GM12878 (cell line): ENCODE data around the gene SAPCD2. TPM values are rescaled to one million over a fixed set of nuclear protein-coding genes. Genes with fewer than 3 reads are reported as not detected.

Experiments
- ATAC-seq: fragments of 200-7000 bp; cut with Tn5 transposase; 3 replicates; pipeline ENCODE4 v1.9.1; 2020; ENCODE audit warnings: mild to moderate bottlenecking, moderate library complexity
- BruUV-seq: library from RNA; stranded (reverse); fragments of 400-500 nt; replicated peaks from 2 replicates; lab custom pipeline; 2021; lab: Mats Ljungman, UMichigan
- CTCF ChIA-PET: fragments of 300-600 bp; sonication (Branson Sonifier 250); formaldehyde crosslinking; extraction: SDS; loops from one replicate; lab custom pipeline; 2021; ENCODE audit warnings: inconsistent platforms; lab: Yijun Ruan, JAX
- POLR2A ChIA-PET: fragments of 350-600 bp; formaldehyde crosslinking; extraction: SDS; loops from one replicate; lab custom pipeline; 2021; ENCODE audit warnings: inconsistent platforms; lab: Charles Lee
- RAD21 ChIA-PET: fragments of 300-600 bp; sonication (Branson Sonifier 250); formaldehyde crosslinking; loops from one replicate; lab custom pipeline; 2023; ENCODE audit warnings: antibody characterized with exemption; ENCODE audit not compliant: unreplicated experiment; lab: Charles Lee
- SMC1A ChIA-PET: fragments of 300-600 bp; sonication (Branson Sonifier 250); formaldehyde crosslinking; loops from one replicate; lab custom pipeline; 2023; ENCODE audit not compliant: unreplicated experiment, uncharacterized antibody; lab: Charles Lee
- DNase-seq: peaks from one replicate; pipeline ENCODE4 v3.0.0-alpha.2; 2011; ENCODE audit warnings: low read depth, low spot score
- FAIRE-seq: peaks from 3 replicates; lab custom pipeline; 2011; peaks lifted over from hg19 to GRCh38; lab: Jason Lieb, UNC
- H2AFZ ChIP-seq: 2 replicates; pipeline ENCODE4 v1.6.0; 2011; ENCODE audit warnings: low read depth, low read length, control low read depth; ENCODE audit not compliant: control insufficient read depth
- H3K27ac ChIP-seq: 2 replicates; pipeline ENCODE4 v1.5.1; 2011; ENCODE audit warnings: control low read depth; ENCODE audit not compliant: control insufficient read depth, insufficient read depth
- H3K27me3 ChIP-seq, 2 experiments: replicated peaks in 1 of 2; 2 replicates each; pipeline versions ENCODE4 v1.6.0 to v1.6.1; 2011; ENCODE audit warnings: low read length in 1 of 2; ENCODE audit not compliant: control insufficient read depth in 2 of 2, insufficient read depth in 2 of 2
- H3K36me3 ChIP-seq, 2 experiments: 2 replicates each; pipeline ENCODE4 v1.5.1; 2011; ENCODE audit warnings: low read length in 1 of 2; ENCODE audit not compliant: control insufficient read depth in 2 of 2, insufficient read depth in 2 of 2
- H3K4me1 ChIP-seq: 2 replicates; pipeline ENCODE4 v1.6.1; 2011; ENCODE audit warnings: mild to moderate bottlenecking, low read length, moderate library complexity, mixed read lengths; ENCODE audit not compliant: control insufficient read depth, insufficient read depth
- H3K4me2 ChIP-seq: 2 replicates; pipeline ENCODE4 v1.6.0; 2011; ENCODE audit warnings: control low read depth; ENCODE audit not compliant: control insufficient read depth, insufficient read depth
- H3K4me3 ChIP-seq: fragments of 200-600 bp; sonication (generic); 2 replicates; pipeline ENCODE4 v1.5.1; 2016
- H3K79me2 ChIP-seq: 2 replicates; pipeline ENCODE4 v1.6.0; 2011; ENCODE audit warnings: low read length; ENCODE audit not compliant: control insufficient read depth, insufficient read depth
- H3K9ac ChIP-seq: 2 replicates; pipeline ENCODE4 v1.8.0; 2011; ENCODE audit warnings: low read length, control low read depth, mixed read lengths; ENCODE audit not compliant: control insufficient read depth, insufficient read depth
- H3K9me3 ChIP-seq: replicated peaks from 3 replicates; pipeline ENCODE4 v1.5.1; 2011; ENCODE audit warnings: mild to moderate bottlenecking, low read length; ENCODE audit not compliant: control insufficient read depth, insufficient read depth
- H4K20me1 ChIP-seq: 2 replicates; pipeline ENCODE4 v1.6.0; 2011; ENCODE audit not compliant: control insufficient read depth, insufficient read depth
- ATF7 ChIP-seq: fragments of 450-650 bp; IDR thresholded peaks from 2 replicates; pipeline ENCODE4 v1.6.1; 2016; ENCODE audit warnings: low read depth, mild to moderate bottlenecking
- CBX3 ChIP-seq: fragments of 200-600 bp; sonication (generic); IDR thresholded peaks from 2 replicates; pipeline ENCODE4 v1.6.1; 2016; ENCODE audit warnings: low read depth, borderline replicate concordance
- EZH2 ChIP-seq: IDR thresholded peaks from 2 replicates; pipeline ENCODE4 v1.6.1; 2012; ENCODE audit warnings: low read depth, mild to moderate bottlenecking, control low read depth, inconsistent platforms, low read length, borderline replicate concordance; ENCODE audit not compliant: control insufficient read depth
- MTA2 ChIP-seq: fragments of 450-650 bp; IDR thresholded peaks from 2 replicates; pipeline ENCODE4 v1.6.1; 2016; ENCODE audit warnings: low read depth, mild to moderate bottlenecking, moderate library complexity
- NBN ChIP-seq: fragments of 450-650 bp; IDR thresholded peaks from 2 replicates; pipeline ENCODE4 v1.6.1; 2016
- POLR2AphosphoS2 ChIP-seq: IDR thresholded peaks from 2 replicates; pipeline ENCODE4 v1.6.1; 2011; ENCODE audit warnings: low read depth, mild to moderate bottlenecking, low read length, improper control_type of control experiment, moderate library complexity
- RFX5 ChIP-seq: IDR thresholded peaks from 2 replicates; pipeline ENCODE4 v1.6.1; 2011; ENCODE audit warnings: low read depth, low read length, improper control_type of control experiment
- SMC3 ChIP-seq: IDR thresholded peaks from 2 replicates; pipeline ENCODE4 v1.6.1; 2011; ENCODE audit warnings: low read length, improper control_type of control experiment, borderline replicate concordance
- TBL1XR1 ChIP-seq: IDR thresholded peaks from 2 replicates; pipeline ENCODE4 v1.6.1; 2012; ENCODE audit warnings: low read depth, low read length, improper control_type of control experiment
- ZNF24 ChIP-seq: fragments of 450-650 bp; IDR thresholded peaks from 2 replicates; pipeline ENCODE4 v1.6.1; 2017; ENCODE audit warnings: antibody characterized with exemption, mild to moderate bottlenecking
- WGBS: methylation state at CpG from one replicate; pipeline ENCODE4 v1.1.6; 2016; ENCODE audit warnings: low lambda C conversion rate; ENCODE audit not compliant: insufficient replicate concordance, insufficient coverage; ENCODE audit errors: missing lambda C conversion rate; 5-methylcytosine and 5-hydroxymethylcytosine counted together
- in situ Hi-C: fragments of 300-500 bp; cut with MboI; formaldehyde crosslinking; loops from 9 replicates; pipeline ENCODE4 v1.14.3; 2018; ENCODE audit warnings: mixed read lengths
- intact Hi-C: fragments of 100-400 bp; cut with micrococcal nuclease; formaldehyde crosslinking; loops from one replicate; pipeline ENCODE4 v1.14.2; 2022; ENCODE audit not compliant: unreplicated experiment
- polyA plus RNA-seq, 11 experiments: library from polyadenylated mRNA; depleted of rRNA in 4 of 11; unstranded in 6 of 11; stranded (reverse) in 5 of 11; fragments of >200 nt; fragmentation: Nextera tagmentation in 4 of 11; fragmentation: Illumina TruSeq in 1 of 11; extraction: Ambion mirVana in 4 of 11; extraction: Trizol in 1 of 11; gene quantifications; 1 replicate in 1 of 11; 2 replicates in 10 of 11; pipeline versions ENCODE4 v1.2.1 to v1.2.3, GENCODE V29; 2011 to 2016; ENCODE audit warnings: inconsistent platforms in 2 of 11, missing spikeins in 2 of 11, low read depth in 1 of 11
- total RNA-seq, 4 experiments: library from RNA; depleted of rRNA in 3 of 4; stranded (reverse); fragments of >200 nt in 3 of 4; fragmentation: Illumina TruSeq in 1 of 4; extraction: Trizol in 1 of 4; gene quantifications; 2 replicates each; pipeline versions ENCODE4 v1.2.1 to v1.2.3, GENCODE V29; 2013 to 2021
- TF ChIP-seq, protein P1 (sequence below): fragments of 450-650 bp; IDR thresholded peaks from 2 replicates; pipeline ENCODE4 v1.6.1; 2017; ENCODE audit warnings: antibody characterized with exemption, mild to moderate bottlenecking, moderate library complexity
- TF ChIP-seq, protein P2 (sequence below): fragments of 450-650 bp; IDR thresholded peaks from 2 replicates; pipeline ENCODE4 v1.6.1; 2017; ENCODE audit warnings: borderline replicate concordance

The SAPCD2 gene
- total and polyA plus RNA-seq, 10 of the 15 experiments (the other 5 are each of a cell fraction or from before 2014, with no cell fraction given), result 1.6 to 35.2 (median 7.2) TPM

DNA sequence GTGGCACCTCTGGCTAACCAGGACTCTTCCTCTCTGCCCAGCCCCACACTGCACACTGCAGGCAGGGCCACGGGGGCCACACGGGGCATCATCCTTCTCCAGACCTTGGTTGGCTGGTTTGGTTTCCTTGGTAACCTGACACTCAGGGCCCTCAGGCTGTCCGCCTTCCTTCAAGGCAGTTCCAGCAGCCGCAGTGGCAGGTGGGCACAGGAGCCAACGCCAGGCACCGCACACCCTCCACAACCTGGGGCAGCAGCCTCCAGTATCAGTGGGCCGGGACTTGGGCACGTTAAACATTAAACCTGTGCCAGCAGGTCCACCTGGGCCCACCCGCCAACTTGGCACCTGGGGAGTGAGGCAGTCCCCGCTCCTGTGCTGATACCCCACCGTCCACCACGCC, 26.3 kb downstream of the SAPCD2 start:
- no peak for DNase-seq
- intact Hi-C loops (loop anchor here (10.0 kb wide), 1 partner anchor 181 kb away; the partner anchor contains the start of genes CYSRT1, RNF208 and RNF224), in situ Hi-C loops (no loop called here)
- H3K4me2 ChIP-seq, result no peak overlapping the region
- no peak for FAIRE-seq
- no peak for TF ChIP-seq NBN
- TF ChIP-seq POLR2AphosphoS2, result no peak
- H3K79me2 ChIP-seq, result no peaks in the 10 kb centered on the region
- H3K9me3 ChIP-seq, result no peaks in the 10 kb centered on the region
- 63% methylated on average over 12 of the region's 12 CpGs for WGBS
- ATAC-seq, result no peak
- no peak overlapping the region for H2AFZ ChIP-seq
- H3K27me3 ChIP-seq, result peaks cover 9 to 13% of the 10 kb centered on the region in 2 experiments; a peak in 3 of 4 replicates
- no TSS peak for BruUV-seq
- no peak overlapping the region for H3K4me3 ChIP-seq
- H3K27ac ChIP-seq, result no peak overlapping the region
- H3K4me1 ChIP-seq, result no peaks in the 10 kb centered on the region
- ChIA-PET CTCF (interaction anchor here (1.4 to 1.6 kb wide), 2 partner anchors 9 to 20 kb away, joined by 4 to 9 read pairs; no protein-coding TSS in a partner anchor), RAD21 (no interaction called here), POLR2A (no interaction called here), SMC1A (no interaction called here)
- no peaks in the 10 kb centered on the region for H3K36me3 ChIP-seq
- no peak overlapping the region for H3K9ac ChIP-seq
- no peaks in the 10 kb centered on the region for H4K20me1 ChIP-seq

DNA sequence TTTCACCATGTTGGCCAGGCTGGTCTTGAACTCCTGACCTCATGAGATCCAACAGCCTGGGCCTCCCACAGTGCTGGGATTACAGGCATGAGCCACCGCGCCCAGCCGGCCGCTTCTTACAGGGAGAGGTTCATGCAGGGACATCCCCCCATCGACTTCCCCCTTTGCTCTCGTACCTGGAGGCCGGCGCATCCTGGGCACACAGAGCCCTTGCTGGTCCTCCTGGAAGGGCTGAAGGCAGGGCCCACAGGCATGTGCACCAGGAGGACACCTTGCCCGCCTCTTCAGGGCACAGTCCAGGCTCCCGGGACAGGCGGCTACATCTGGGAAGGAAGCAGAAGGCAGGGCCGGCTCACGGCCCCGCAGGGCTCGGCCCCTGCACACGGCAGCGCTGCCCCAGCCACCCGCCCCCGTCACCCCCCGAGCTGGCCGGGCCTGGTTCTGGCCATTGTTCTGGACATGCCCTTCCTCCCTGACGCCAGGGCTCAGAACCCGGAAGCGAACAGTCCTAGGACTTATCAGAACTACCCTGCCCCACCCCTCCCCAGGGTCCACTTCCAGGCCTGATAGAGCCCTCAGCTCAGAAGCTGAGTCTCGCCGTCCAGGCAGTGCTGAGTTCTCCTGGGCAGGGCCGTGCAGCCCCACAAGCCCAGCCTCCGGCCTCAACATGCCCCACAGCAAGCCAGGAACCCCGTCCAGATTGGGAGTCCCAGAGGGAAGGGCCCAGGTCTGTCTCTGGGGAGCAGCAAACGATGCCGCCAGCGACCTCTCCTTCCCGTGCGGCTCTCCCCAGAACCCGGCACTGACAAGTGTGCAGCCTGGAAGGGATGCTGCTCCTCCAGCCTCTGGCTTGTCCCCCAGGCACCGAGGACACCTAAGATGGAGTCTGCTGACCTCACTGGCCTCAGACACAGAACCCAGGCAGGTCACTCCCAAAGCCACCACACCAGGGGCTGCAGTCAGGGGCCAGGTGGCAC, 27.3 kb downstream of the SAPCD2 start:
- BruUV-seq, result no TSS peak
- FAIRE-seq (no peak), DNase-seq (no peak), ATAC-seq (no peak)
- Histone ChIP-seq H3K79me2 (no peaks in the 10 kb centered on the region), H3K27ac (no peak overlapping the region), H3K9me3 (no peaks in the 10 kb centered on the region), H3K27me3 (peaks cover 9 to 13% of the 10 kb centered on the region in 2 experiments; a peak in 3 of 4 replicates), H3K4me2 (no peak overlapping the region), H3K36me3 (no peaks in the 10 kb centered on the region), H3K4me1 (no peaks in the 10 kb centered on the region), H4K20me1 (no peaks in the 10 kb centered on the region), H3K4me3 (no peak overlapping the region), H2AFZ (no peak overlapping the region), H3K9ac (no peak overlapping the region)
- ChIA-PET RAD21 (no interaction called here), SMC1A (no interaction called here), CTCF (no interaction called here), POLR2A (no interaction called here)
- intact Hi-C loops (loop anchor here (10.0 kb wide), 1 partner anchor 182 kb away; the partner anchor contains the start of genes CYSRT1, RNF208 and RNF224), in situ Hi-C loops (no loop called here)
- WGBS, result 56% methylated on average over 35 of the region's 36 CpGs
- no peak for TF ChIP-seq MTA2
- TF ChIP-seq SMC3, result no peak
- no peak for TF ChIP-seq EZH2
- TF ChIP-seq RFX5, result no peak
- TF ChIP-seq, protein P1, sequence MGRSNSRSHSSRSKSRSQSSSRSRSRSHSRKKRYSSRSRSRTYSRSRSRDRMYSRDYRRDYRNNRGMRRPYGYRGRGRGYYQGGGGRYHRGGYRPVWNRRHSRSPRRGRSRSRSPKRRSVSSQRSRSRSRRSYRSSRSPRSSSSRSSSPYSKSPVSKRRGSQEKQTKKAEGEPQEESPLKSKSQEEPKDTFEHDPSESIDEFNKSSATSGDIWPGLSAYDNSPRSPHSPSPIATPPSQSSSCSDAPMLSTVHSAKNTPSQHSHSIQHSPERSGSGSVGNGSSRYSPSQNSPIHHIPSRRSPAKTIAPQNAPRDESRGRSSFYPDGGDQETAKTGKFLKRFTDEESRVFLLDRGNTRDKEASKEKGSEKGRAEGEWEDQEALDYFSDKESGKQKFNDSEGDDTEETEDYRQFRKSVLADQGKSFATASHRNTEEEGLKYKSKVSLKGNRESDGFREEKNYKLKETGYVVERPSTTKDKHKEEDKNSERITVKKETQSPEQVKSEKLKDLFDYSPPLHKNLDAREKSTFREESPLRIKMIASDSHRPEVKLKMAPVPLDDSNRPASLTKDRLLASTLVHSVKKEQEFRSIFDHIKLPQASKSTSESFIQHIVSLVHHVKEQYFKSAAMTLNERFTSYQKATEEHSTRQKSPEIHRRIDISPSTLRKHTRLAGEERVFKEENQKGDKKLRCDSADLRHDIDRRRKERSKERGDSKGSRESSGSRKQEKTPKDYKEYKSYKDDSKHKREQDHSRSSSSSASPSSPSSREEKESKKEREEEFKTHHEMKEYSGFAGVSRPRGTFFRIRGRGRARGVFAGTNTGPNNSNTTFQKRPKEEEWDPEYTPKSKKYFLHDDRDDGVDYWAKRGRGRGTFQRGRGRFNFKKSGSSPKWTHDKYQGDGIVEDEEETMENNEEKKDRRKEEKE, result no peak
- TF ChIP-seq, protein P2, sequence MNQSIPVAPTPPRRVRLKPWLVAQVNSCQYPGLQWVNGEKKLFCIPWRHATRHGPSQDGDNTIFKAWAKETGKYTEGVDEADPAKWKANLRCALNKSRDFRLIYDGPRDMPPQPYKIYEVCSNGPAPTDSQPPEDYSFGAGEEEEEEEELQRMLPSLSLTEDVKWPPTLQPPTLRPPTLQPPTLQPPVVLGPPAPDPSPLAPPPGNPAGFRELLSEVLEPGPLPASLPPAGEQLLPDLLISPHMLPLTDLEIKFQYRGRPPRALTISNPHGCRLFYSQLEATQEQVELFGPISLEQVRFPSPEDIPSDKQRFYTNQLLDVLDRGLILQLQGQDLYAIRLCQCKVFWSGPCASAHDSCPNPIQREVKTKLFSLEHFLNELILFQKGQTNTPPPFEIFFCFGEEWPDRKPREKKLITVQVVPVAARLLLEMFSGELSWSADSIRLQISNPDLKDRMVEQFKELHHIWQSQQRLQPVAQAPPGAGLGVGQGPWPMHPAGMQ, result no peak
- TF ChIP-seq ZNF24, result no peak
- TF ChIP-seq CBX3, result no peak
- TF ChIP-seq ATF7, result no peak
- no peak for TF ChIP-seq TBL1XR1
